Esophagus squamous epithelium (tissue), 4 donors: ENCODE data around the gene CNTNAP2.

Experiments used
- CTCF ChIP-seq, 6 experiments: fragments of 450-650 bp in 4 of 6; fragments of 200-600 bp in 2 of 6; sonication (generic) in 2 of 6; IDR thresholded peaks; one replicate each; pipeline ENCODE4 v1.5.1; 2016 to 2019; ENCODE audit warnings: antibody characterized with exemption in 6 of 6, mild to moderate bottlenecking in 4 of 6, moderate library complexity in 4 of 6
- POLR2A ChIP-seq, 4 donors: fragments of 450-650 bp; IDR thresholded peaks; one replicate each; pipeline ENCODE4 v1.6.1; 2017; ENCODE audit warnings: antibody characterized with exemption in 4 of 4, mild to moderate bottlenecking in 4 of 4, moderate library complexity in 3 of 4

- TF ChIP-seq CTCF (IDR thresholded peaks at IDR 0.05) (no peak), POLR2A (IDR thresholded peaks at IDR 0.05) (no peak)
These were observed 1191.9 kb downstream of the CNTNAP2 start for GRCh38 chr7:147308539-147308938.
